Muscle of leg (tissue), 11 donors: ENCODE data around the gene NCAPG2. TPM values are rescaled to one million over a fixed set of nuclear protein-coding genes. Genes with fewer than 3 reads are reported as not detected.

ENCODE experiments used
- DNase-seq: peaks from one replicate; pipeline ENCODE4 v3.0.0; 2013
- H3K27ac ChIP-seq: one replicate; pipeline ENCODE4 v1.5.1; 2013; ENCODE audit warnings: mild to moderate bottlenecking, low read length, control low read depth
- H3K27me3 ChIP-seq: one replicate; pipeline ENCODE4 v1.6.1; 2013; ENCODE audit warnings: low read length; ENCODE audit not compliant: control insufficient read depth, insufficient read depth
- H3K36me3 ChIP-seq: one replicate; pipeline ENCODE4 v1.6.1; 2013; ENCODE audit warnings: low read length; ENCODE audit not compliant: control insufficient read depth, insufficient read depth
- H3K4me1 ChIP-seq: one replicate; pipeline ENCODE4 v1.6.1; 2013; ENCODE audit warnings: low read length; ENCODE audit not compliant: control insufficient read depth, insufficient read depth
- H3K4me3 ChIP-seq: one replicate; pipeline ENCODE4 v1.5.1; 2013; ENCODE audit warnings: low read length, control low read depth
- H3K9me3 ChIP-seq: replicated peaks from 2 replicates; pipeline ENCODE4 v1.6.1; 2013; ENCODE audit warnings: low read depth, low read length; ENCODE audit not compliant: control insufficient read depth
- WGBS: methylation state at CpG from one replicate; pipeline ENCODE4 v1.1.5; 2013; ENCODE audit warnings: missing lambda C conversion rate; ENCODE audit not compliant: insufficient coverage; 5-methylcytosine and 5-hydroxymethylcytosine counted together
- polyA plus RNA-seq, 8 donors: library from polyadenylated mRNA; unstranded; fragments of 120-200 nt; gene quantifications; one replicate each; pipeline versions ENCODE4 v1.2.1 to v1.2.3, GENCODE V29; 2013; ENCODE audit warnings: inconsistent platforms in 1 of 8, low replicate concordance in 1 of 8; ENCODE audit not compliant: insufficient read length in 8 of 8, insufficient read depth in 1 of 8
- total RNA-seq: library from RNA; stranded (reverse); fragments of 120-200 nt; gene quantifications from one replicate; pipeline ENCODE4 v1.2.4, GENCODE V29; 2013

The NCAPG2 gene
- total and polyA plus RNA-seq, 9 donors: 10.2 to 20.9 (median 15.3) TPM

GRCh38 chr7:158606129-158606528 is 98.5 kb downstream of the NCAPG2 start:
- Histone ChIP-seq H3K9me3 (no peaks in the 10 kb centered on the region), H3K27me3 (no peaks in the 10 kb centered on the region), H3K36me3 (peaks cover 5% of the 10 kb centered on the region), H3K4me1 (no peaks in the 10 kb centered on the region), H3K27ac (no peak overlapping the region), H3K4me3 (no peak overlapping the region)
- 54% methylated on average over 4 of the region's 4 CpGs for WGBS
- DNase-seq: peak; percentile 5

DNA sequence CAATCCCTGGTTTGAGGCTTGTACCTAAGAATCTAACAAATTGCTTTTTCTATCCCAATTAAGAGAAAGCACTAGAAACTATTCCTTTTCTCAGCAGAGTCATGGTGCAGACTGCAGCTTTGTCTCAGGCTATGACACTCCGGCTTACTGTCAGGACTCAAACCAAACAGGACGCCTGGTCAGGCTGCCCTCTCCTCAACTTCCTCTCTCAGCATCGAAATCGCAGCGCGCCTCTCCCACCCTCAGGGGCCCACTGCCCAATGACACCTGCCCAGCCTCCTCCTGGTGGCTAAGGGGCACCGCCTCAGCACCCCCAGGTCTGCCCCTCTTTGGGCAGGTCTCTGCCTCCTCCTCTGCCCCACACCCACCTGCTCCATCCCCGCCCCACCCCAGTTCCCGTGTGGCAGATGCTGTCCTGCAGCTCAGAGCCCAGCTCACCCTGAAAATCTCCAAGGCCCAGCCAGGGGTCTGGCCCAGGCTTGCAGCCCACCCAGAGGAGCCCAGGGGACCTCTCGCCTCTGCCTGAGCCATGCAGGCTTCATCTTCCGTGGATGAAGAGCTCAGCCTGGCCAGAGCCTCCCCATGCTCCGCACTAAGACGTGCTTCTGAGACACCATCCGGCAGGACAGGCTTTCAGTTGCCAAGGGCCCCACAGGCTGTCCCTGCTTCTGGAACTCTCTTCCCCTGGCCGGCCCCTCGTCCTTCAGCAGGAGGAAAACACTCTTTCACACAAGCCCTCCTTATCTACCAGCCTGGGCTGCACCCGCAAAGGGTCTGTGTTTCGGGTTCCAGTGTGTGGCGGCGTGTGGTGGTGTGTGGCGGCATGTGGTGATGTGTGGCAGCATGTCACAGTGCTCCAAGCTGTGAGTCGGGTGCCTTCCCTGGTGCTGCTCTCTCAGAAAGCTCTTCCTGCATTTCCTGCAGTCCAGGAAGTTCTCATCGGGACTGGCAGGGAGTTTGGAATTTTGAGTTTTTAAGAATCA is 100.5 kb downstream of the NCAPG2 start:
- H3K4me1 ChIP-seq: no peaks in the 10 kb centered on the region
- H3K9me3 ChIP-seq: no peaks in the 10 kb centered on the region
- no peak for DNase-seq
- H3K4me3 ChIP-seq: no peak overlapping the region
- H3K36me3 ChIP-seq: peaks cover 5% of the 10 kb centered on the region
- no peak overlapping the region for H3K27ac ChIP-seq
- H3K27me3 ChIP-seq: no peaks in the 10 kb centered on the region
- 79% methylated on average over 15 of the region's 23 CpGs for WGBS

DNA sequence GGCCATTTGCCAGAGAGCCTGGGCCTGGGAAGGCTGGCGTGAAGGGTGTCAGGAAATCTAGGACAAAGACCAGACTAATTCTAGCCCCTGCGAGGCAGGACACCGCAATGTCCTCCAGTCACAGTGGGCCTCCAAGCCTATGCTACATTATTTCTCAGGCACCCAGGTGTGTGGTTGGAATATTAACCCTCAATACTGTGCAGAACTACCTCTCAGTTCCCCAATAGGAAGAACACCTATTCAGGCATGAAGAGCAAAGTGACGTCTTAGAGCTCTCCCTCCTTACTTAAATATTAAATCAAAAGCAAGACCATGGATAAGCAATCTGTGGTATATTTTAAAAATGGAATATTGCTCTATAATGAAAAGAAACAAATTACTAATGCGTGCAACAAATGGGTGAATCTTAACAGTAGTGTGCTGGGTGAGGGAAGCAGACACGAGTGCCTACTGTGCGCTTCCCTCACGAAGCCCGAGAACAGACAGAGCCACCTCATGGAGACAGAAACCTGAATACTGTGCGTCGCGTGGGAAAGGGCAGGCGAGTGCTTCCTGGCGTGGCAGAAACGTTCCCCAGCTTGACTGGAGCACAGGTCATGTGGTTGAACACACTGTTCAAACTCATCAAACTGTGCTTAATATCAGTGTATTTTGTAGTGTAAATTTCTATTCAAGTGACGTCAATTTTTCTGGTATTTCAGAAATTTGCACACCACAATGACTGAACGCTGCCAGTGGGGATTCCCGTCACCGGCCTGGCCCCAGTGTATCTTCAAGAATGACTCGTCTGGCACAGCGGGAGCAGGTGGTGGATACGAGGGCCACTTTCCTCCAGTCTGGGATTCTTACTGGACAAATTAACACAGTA is 101.5 kb downstream of the NCAPG2 start:
- H3K27me3 ChIP-seq: no peaks in the 10 kb centered on the region
- peaks cover 5% of the 10 kb centered on the region for H3K36me3 ChIP-seq
- WGBS: 86% methylated on average over 11 of the region's 22 CpGs
- H3K27ac ChIP-seq: no peak overlapping the region
- no peak for DNase-seq
- H3K9me3 ChIP-seq: no peaks in the 10 kb centered on the region
- H3K4me1 ChIP-seq: no peaks in the 10 kb centered on the region
- no peak overlapping the region for H3K4me3 ChIP-seq

GRCh38 chr7:158602041-158602440 is 102.6 kb downstream of the NCAPG2 start:
- peaks cover 5% of the 10 kb centered on the region for H3K36me3 ChIP-seq
- H3K4me1 ChIP-seq: no peaks in the 10 kb centered on the region
- no peak overlapping the region for H3K4me3 ChIP-seq
- no peak overlapping the region for H3K27ac ChIP-seq
- no peaks in the 10 kb centered on the region for H3K9me3 ChIP-seq
- WGBS: 100% methylated on average over 4 of the region's 7 CpGs
- DNase-seq: no peak
- no peaks in the 10 kb centered on the region for H3K27me3 ChIP-seq

GRCh38 chr7:158601090-158601489 is 103.5 kb downstream of the NCAPG2 start:
- Histone ChIP-seq H3K36me3 (no peaks in the 10 kb centered on the region), H3K4me1 (no peaks in the 10 kb centered on the region), H3K9me3 (no peaks in the 10 kb centered on the region), H3K27ac (no peak overlapping the region), H3K27me3 (no peaks in the 10 kb centered on the region), H3K4me3 (no peak overlapping the region)
- DNase-seq: no peak
- WGBS: no CpG with 5 or more reads among the region's 1 CpG

DNA sequence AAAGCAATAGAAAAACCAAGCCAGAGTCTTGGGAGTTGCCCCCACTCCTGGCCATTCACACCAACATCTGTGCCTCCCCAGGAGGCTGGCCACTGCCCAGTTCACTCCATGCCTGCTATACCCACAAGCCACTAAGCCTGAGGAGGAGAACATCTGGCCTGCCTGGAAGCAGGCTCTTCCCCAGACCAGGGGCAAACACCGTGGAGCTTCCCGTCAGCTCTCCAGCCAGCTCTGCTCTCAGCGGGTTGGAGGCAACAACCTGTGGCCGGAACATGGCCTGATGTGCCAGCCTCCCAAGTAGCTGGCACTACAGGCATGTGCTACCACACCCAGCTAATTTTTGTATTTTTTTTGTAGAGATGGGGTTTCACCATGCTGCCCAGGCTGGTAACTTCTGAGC is 107.9 kb downstream of the NCAPG2 start:
- H3K27me3 ChIP-seq: no peaks in the 10 kb centered on the region
- no peaks in the 10 kb centered on the region for H3K4me1 ChIP-seq
- no peaks in the 10 kb centered on the region for H3K36me3 ChIP-seq
- no peak for DNase-seq
- no peaks in the 10 kb centered on the region for H3K9me3 ChIP-seq
- no peak overlapping the region for H3K4me3 ChIP-seq
- no CpG with 5 or more reads among the region's 4 CpGs for WGBS
- no peak overlapping the region for H3K27ac ChIP-seq

DNA sequence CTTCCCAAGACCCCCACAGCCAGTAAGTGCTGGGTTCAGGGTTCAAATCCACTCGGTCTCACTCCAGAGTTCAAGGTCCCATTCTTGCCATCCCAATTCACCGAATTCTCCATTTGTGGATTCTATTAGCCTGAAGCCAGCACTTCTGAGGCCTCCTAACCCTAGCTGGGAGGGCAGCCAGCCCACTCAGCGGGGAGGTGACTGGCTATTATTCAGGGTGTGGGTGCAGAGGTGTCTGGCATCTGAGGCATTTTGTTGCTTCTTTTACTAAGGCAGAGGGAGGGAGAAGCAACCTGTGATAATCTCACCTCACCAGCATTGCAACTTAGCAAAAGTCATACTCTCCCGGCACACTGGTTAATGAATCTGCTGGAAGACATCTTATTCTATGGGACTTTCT is 108.3 kb downstream of the NCAPG2 start:
- Histone ChIP-seq H3K27ac (no peak overlapping the region), H3K36me3 (no peaks in the 10 kb centered on the region), H3K4me1 (no peaks in the 10 kb centered on the region), H3K27me3 (no peaks in the 10 kb centered on the region), H3K9me3 (no peaks in the 10 kb centered on the region), H3K4me3 (no peak overlapping the region)
- DNase-seq: no peak
- 94% methylated on average over 3 of the region's 4 CpGs for WGBS

- Histone ChIP-seq H3K27me3 (peaks cover 4% of the 10 kb centered on the region), H3K4me1 (no peaks in the 10 kb centered on the region), H3K27ac (no peak overlapping the region), H3K9me3 (no peaks in the 10 kb centered on the region), H3K4me3 (no peak overlapping the region), H3K36me3 (no peaks in the 10 kb centered on the region)
- peak; percentile 18 for DNase-seq
- WGBS: 100% methylated on average over 1 of the region's 3 CpGs
Measured at GRCh38 chr7:158595068-158595467, 109.5 kb downstream of the NCAPG2 start.

DNA sequence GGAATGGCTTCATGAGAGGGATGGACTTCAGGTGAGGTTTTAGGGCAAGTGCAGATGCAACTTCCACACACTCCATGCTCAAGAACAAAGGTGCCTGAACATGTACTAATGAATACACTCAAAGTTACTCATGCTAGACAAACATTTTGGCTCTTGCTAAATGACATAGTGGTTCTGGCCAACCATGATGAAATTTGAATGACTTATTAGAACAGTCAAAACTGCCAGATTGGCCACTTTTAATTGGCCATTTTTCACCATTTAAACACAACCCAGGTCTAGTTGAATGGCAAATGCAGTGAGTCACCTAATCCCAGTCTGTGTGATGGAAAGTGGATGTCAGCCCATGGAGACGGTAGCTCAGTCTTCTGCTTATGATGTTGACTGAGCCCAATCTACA is 112.1 kb downstream of the NCAPG2 start:
- H3K36me3 ChIP-seq: no peaks in the 10 kb centered on the region
- no peaks in the 10 kb centered on the region for H3K4me1 ChIP-seq
- 92% methylated on average over 1 of the region's 1 CpG for WGBS
- DNase-seq: no peak
- H3K4me3 ChIP-seq: no peak overlapping the region
- no peaks in the 10 kb centered on the region for H3K9me3 ChIP-seq
- no peak overlapping the region for H3K27ac ChIP-seq
- peaks cover 20% of the 10 kb centered on the region for H3K27me3 ChIP-seq

DNA sequence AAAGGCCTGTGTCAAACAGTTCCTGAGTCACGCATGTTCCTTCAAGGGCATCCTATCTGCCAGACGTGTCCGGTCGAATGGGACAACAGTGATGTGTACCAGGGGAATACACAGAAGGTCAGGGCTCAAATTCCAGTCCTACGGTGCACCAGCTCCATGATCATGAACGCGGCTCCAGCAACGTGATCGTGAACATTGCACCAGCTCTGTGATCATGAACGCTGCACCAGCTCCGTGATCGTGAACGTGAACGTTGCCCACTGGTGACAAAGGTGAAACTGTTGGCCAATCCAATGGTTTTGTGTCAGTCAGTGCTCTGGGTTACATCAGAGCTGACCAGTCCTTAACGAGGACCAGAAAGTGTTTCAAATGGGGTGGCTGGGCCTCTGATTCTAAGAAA is 112.7 kb downstream of the NCAPG2 start:
- H3K36me3 ChIP-seq: no peaks in the 10 kb centered on the region
- no peak for DNase-seq
- peaks cover under 1% of the 10 kb centered on the region for H3K4me1 ChIP-seq
- no peak overlapping the region for H3K4me3 ChIP-seq
- 80% methylated on average over 15 of the region's 15 CpGs for WGBS
- H3K27ac ChIP-seq: no peak overlapping the region
- H3K27me3 ChIP-seq: peaks cover 20% of the 10 kb centered on the region
- no peaks in the 10 kb centered on the region for H3K9me3 ChIP-seq
